HK-2 (cell line): ENCODE measurements around the gene SLC38A4.

Source experiments
- DNase-seq: peaks from one replicate; pipeline ENCODE4 v3.0.0-alpha.2; 2018; ENCODE audit not compliant: unreplicated experiment

The SLC38A4 gene

GRCh38 chr12:46814143-46814542, 11.7 kb downstream of the SLC38A4 start:
- DNase-seq = no peak

- no peak for DNase-seq
Observed at GRCh38 chr12:46811185-46811584, 14.6 kb downstream of the SLC38A4 start.

- DNase-seq = no peak
Observed at GRCh38 chr12:46808955-46809697, 16.7 kb downstream of the SLC38A4 start.

DNA sequence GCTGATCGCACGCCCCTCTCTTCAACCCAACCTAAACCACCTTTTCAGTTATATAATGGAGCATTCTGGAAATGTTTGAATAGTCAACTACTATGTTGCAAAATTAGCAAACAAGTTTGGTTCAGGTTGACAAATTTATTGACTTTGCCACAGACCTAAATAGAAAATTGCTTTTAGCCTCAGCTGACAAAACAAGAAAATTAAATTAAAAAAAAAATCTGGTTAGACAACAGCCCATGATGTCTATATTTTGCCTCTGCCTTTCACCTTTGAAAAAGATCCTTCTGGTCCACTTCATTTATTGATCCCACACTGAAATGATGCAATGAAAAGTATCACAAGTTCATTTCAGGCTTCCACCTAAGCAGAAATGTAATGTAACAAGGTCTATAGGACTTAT, 17.5 kb downstream of the SLC38A4 start:
- DNase-seq = no peak

DNA sequence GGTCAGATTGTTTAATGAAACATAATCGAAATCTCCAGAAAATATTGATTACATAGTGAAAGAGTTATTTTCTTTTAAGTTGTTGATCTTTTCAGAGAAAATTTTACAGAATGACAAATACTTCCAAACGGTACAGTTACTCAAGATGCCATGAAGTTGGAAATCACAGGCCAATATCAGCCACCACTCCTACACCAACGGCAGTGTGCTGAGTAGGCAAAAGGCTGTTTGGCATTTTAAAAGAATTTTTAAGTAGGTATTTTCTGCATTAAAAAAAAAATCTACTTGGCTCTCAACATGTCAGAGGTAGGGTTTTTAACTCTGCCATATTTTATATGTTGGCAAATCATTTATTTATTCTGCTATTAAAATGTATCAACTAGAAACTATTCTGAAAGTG, 21.7 kb downstream of the SLC38A4 start:
- DNase-seq = no peak

- DNase-seq = no peak
Observed at GRCh38 chr12:46803517-46803916, 22.3 kb downstream of the SLC38A4 start.

DNA sequence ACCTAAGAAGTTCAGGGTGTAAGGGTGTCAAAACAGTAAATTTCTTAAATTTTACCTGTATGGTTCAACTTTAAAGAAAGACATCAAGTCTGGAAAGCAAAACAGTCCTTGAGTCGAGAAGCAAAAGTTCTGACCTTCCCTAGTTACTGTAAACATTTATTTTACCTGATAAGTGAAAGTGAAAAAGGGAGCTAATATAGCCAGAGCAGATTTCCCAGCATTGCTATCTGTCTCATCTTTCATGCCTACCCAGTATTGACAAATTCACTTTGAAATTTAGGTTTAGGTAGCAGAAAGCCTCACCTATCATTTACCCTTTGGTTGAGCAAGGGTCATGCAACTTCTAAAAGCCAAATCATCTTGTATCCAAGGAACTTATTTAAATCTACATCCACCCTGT, 24.5 kb downstream of the SLC38A4 start:
- DNase-seq = no peak

DNA sequence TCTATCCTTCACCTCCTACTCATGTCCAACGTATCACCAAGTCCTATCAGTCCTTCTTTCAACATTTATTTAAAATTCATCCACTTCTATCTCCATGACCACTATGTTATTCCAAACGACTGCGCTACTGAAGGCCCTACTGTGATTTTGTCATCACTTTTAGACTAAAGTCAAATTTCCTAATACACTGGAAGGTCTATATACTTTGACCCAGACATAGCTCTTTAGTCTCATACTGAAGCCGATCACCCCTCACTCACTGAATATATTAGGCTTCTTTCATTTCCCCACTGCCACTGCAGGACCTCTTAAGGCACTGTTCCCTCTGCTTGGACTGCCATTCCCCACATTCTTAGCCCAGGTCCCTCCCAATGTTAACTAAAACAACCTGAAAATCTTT, 25.6 kb downstream of the SLC38A4 start:
- no peak for DNase-seq

DNA sequence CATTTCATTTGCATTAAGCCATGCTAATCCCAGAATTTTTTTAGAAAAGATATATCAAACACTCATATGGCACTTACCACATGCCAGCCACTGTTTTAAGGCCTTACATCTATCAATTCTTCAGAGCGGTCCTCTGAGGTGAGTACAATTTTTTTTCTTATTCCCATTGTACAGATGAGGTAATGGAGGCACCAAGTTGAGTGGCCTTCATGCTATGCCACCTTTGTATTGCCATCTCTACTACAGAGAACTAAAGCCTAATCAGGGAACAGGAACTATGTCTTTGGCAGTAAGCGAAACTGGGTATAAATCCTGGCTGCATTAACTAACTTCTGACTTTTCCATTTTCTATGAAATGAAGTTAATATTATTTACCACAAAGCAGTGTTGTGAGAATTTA, 27.1 kb downstream of the SLC38A4 start:
- no peak for DNase-seq

- DNase-seq = no peak
Observed at GRCh38 chr12:46798056-46798455, 27.7 kb downstream of the SLC38A4 start.

- DNase-seq = no peak
Observed at GRCh38 chr12:46795988-46796387, 29.8 kb downstream of the SLC38A4 start.

DNA sequence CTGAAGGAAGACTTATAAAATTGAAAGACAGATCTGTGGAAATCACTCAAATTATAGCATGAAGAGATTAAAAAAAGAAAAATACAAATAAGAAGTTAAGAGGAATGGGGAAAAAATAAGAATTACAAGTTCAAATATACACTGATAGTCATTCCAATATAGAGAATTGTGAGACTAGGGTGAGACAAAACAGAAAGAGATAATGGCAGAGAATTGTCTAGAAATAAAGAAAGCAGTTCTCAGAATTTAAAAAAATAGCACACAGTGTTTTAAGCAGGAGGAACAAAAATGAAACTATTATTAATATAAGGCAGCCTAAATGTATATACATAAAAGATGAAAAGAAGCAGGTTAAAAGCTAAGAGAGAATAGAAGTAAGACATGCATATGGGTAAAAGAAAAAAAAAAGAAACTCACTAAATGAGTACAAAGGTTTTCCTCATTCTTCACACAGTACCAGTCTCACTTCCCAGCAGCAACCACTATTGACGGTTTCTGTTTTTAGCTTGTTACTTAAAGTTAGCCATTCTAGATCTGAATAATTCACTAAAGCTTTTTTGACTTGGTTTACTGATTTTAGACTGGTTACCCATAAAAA, 31.1 kb downstream of the SLC38A4 start:
- DNase-seq = no peak

DNA sequence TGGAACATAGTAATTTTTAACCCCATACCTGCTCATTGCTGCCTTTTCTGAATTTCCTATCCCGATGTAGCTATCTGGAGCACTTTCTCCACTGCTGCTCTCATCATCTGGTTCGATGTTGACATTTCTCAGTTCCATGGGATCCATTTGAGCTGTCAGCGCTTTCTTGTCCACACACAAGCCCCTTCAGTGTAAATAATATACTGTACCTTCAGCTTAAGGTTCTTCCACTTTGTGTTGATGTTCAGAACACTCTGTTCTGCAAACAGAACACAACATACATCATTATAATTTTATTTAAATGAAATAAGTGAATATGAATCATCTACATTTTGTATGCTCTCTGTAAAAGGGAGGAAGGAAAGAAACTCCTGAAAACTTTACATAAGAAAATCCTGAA, 32.9 kb downstream of the SLC38A4 start:
- no peak for DNase-seq

GRCh38 chr12:46790066-46790465, 35.7 kb downstream of the SLC38A4 start:
- no peak for DNase-seq

- DNase-seq = no peak
Observed at GRCh38 chr12:46788072-46788887, 37.5 kb downstream of the SLC38A4 start.

GRCh38 chr12:46787496-46788055, 38.2 kb downstream of the SLC38A4 start:
- DNase-seq = no peak

DNA sequence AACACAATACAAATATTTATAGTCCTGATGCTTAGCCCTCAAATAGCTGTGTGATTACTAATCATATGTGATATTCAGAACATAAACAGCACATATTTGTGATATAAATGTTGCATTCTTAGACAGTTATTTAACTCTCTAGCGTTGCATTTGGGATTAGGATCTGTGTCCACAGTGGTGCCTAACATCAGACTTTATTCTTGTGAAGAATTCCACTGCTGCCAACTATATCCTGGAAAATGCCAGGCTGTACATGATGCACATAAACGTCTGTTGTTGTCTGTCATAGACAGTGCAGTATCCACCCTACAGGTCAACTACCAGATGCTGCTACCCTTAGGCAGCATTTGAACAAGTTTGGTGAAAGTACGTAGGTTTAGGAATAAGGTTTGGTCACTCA, 39.0 kb downstream of the SLC38A4 start:
- no peak for DNase-seq

DNA sequence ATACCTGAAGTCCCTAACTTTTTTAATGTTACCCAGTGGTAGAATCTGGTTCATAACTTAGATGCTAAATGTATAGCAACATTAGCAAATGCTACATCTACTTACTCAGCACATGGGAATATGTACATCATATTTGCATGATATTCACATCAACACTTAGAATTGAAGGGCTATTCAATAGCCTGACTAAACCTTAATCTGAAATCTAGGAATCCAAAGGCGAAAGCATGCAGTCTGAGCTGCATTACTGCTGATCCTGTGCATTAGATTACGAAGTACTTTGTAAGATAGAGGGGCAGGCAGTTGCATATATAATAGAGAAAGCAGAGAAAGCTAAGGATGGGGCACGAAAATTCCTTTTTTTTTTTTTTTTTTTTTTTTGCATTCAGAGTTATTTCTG, 40.4 kb downstream of the SLC38A4 start:
- no peak for DNase-seq

GRCh38 chr12:46783871-46784270, 41.9 kb downstream of the SLC38A4 start:
- DNase-seq = no peak

DNA sequence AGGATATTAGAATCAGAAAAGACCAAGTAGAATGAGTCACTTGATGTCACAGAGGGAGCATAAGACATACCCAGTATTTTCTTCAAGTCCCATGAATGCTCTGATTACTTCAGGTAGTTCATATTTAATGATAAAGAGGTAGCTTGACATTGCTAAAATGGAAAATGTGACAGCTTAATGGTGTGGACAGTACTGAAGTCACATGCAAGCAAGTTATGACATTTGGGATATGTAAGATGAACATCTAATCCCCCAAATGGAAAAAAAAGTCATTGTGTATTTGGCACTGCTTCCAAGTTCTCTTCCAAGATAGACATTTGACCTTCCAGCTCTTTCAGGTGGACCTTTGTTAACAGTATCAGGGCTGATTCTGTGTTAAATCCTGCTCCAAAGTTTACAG, 45.9 kb downstream of the SLC38A4 start:
- DNase-seq = no peak

DNA sequence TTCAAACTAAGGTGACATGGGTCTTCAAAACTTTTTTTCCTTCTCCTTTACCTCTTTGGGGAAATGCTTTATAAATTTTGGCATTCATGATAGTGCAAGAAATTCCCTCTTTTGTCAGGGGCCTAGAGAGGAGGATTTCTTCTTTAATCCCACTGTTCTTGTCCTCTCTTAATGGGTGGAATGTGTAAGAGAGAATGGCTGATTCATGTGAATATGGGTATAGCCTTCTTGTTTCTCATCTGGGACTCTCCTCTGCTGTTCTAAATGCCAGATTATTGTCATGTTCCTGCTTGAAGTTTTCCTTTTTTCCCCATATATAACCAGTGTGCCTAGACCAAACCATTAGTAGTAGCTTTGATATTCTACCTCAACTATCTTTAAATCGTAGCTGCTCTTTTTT, 46.7 kb downstream of the SLC38A4 start:
- DNase-seq = no peak

- DNase-seq = no peak
Observed at GRCh38 chr12:46778415-46778814, 47.4 kb downstream of the SLC38A4 start.

DNA sequence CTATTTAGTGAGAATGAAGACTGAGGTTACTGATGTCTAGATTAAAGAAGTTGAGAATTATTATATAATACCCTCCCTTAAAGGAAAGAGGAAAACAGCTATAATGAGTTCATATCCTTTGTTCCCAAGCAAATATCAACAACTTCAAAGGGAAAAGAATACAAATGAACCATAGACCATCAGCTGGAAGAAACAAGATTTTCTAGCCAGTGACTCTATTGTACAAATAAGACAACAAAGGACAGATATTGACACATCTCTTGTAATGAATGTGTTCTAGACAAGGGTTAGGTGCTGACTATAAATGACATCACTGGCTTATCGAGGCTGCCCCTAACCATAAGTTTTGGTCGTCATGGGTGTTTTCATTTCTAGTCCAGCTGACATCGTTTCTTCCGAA, 48.2 kb downstream of the SLC38A4 start:
- DNase-seq = no peak
